Measurements from ENCODE around the gene SHF.
"Not testable (repeated sequence)": the region's sequence is repeated elsewhere in the genome, so short reads cannot be mapped to it uniquely, and the experiment has no call there.

The SHF gene

GRCh38 chr15:45147606-45148005, 40.2 kb downstream of the SHF start:
- no peak for DNase-seq (ENCODE audit: low read depth in 2 of 2)

GRCh38 chr15:45146405-45146804, 41.4 kb downstream of the SHF start:
- DNase-seq (ENCODE audit: low read depth in 2 of 2), result no peak

GRCh38 chr15:45144775-45145174, 43.0 kb downstream of the SHF start:
- DNase-seq (ENCODE audit: low read depth in 2 of 2), result no peak

- DNase-seq (ENCODE audit: low read depth in 2 of 2), result no peak
These were observed 43.8 kb downstream of the SHF start for GRCh38 chr15:45143946-45144345.

- no peak for DNase-seq (ENCODE audit: low read depth in 2 of 2)
These were observed 44.7 kb downstream of the SHF start for GRCh38 chr15:45143056-45143455.

GRCh38 chr15:45141386-45141785, 46.4 kb downstream of the SHF start:
- no peak for DNase-seq (ENCODE audit: low read depth in 2 of 2)

- no peak for DNase-seq (ENCODE audit: low read depth in 2 of 2)
These were observed 47.1 kb downstream of the SHF start for GRCh38 chr15:45140557-45141250.

- DNase-seq (ENCODE audit: low read depth in 2 of 2), result no peak
These were observed 48.0 kb downstream of the SHF start for GRCh38 chr15:45139770-45140169.

- no peak for DNase-seq (ENCODE audit: low read depth in 2 of 2)
These were observed 48.7 kb downstream of the SHF start for GRCh38 chr15:45138814-45139765.

- DNase-seq (ENCODE audit: low read depth in 2 of 2), result no peak
These were observed 50.1 kb downstream of the SHF start for GRCh38 chr15:45137703-45138102.

- no peak for DNase-seq (ENCODE audit: low read depth in 2 of 2)
These were observed 51.4 kb downstream of the SHF start for GRCh38 chr15:45136378-45136764.

GRCh38 chr15:45135705-45136377, 51.9 kb downstream of the SHF start:
- DNase-seq (ENCODE audit: low read depth in 2 of 2), result not testable (repeated sequence)

- DNase-seq (ENCODE audit: low read depth in 2 of 2), result no peak
These were observed 52.8 kb downstream of the SHF start for GRCh38 chr15:45134682-45135604.

- no peak for DNase-seq (ENCODE audit: low read depth in 2 of 2)
These were observed 53.7 kb downstream of the SHF start for GRCh38 chr15:45134046-45134445.

- no peak for DNase-seq (ENCODE audit: low read depth in 2 of 2)
These were observed 54.2 kb downstream of the SHF start for GRCh38 chr15:45133561-45133920.

GRCh38 chr15:45132844-45133560, 54.8 kb downstream of the SHF start:
- no peak for DNase-seq (ENCODE audit: low read depth in 2 of 2)

- DNase-seq (ENCODE audit: low read depth in 2 of 2), result no peak
These were observed 56.3 kb downstream of the SHF start for GRCh38 chr15:45131510-45131909.

GRCh38 chr15:45130291-45131000, 57.3 kb downstream of the SHF start:
- DNase-seq (ENCODE audit: low read depth in 2 of 2), result no peak

- no peak for DNase-seq (ENCODE audit: low read depth in 2 of 2)
These were observed 58.1 kb downstream of the SHF start, which contains the start of the genes DUOX1 and DUOXA1 for GRCh38 chr15:45129651-45130129. Gene DUOX1 (plus strand): TSS chr15:45129994. CDS start chr15:45131967, 1,973 bp downstream. Gene DUOXA1 (minus strand): TSS chr15:45129879. CDS start chr15:45123014, 6,865 bp downstream.

All from stimulated activated CD4-positive, alpha-beta T cell treated with anti-CD3 and anti-CD28 coated beads, Interleukin-1b, Interleukin-23, amount 100 ng/mL, for 1 hour (primary cell).